Endothelial cell of umbilical vein (primary cell): ENCODE measurements around the gene PFKFB3. TPM values are rescaled to one million over a fixed set of nuclear protein-coding genes. Genes with fewer than 3 reads are reported as not detected.
A peak's percentile ranks its signal among the peaks of the same experiment; 100 is the strongest.

ENCODE experiments used
- BruUV-seq: library from RNA; stranded (reverse); fragments of 400-500 nt; replicated peaks from 2 replicates; lab custom pipeline; 2021; lab: Mats Ljungman, UMichigan
- CTCF ChIA-PET: fragments of 300-600, 350-600 bp; sonication (Branson Sonifier 250); formaldehyde crosslinking; loops from one replicate; lab custom pipeline; 2021; ENCODE audit warnings: antibody characterized with exemption, inconsistent platforms; lab: Charles Lee
- POLR2A ChIA-PET: fragments of 300-600, 350-600 bp; sonication (Branson Sonifier 250); formaldehyde crosslinking; loops from one replicate; lab custom pipeline; 2021; ENCODE audit warnings: antibody characterized with exemption, inconsistent platforms; lab: Charles Lee
- DNase-seq: peaks from one replicate; pipeline ENCODE4 v3.0.0-alpha.2; 2011; ENCODE audit warnings: low read depth, low spot score
- FAIRE-seq: peaks from 2 replicates; lab custom pipeline; 2011; peaks lifted over from hg19 to GRCh38; lab: Jason Lieb, UNC
- H2AFZ ChIP-seq: 2 replicates; pipeline ENCODE4 v1.6.0; 2012; ENCODE audit warnings: low read depth, low read length, control low read depth, inconsistent platforms
- H3K27ac ChIP-seq: 2 replicates; pipeline ENCODE4 v1.5.1; 2011; ENCODE audit warnings: low read depth, mild to moderate bottlenecking, control low read depth, low read length, moderate library complexity; ENCODE audit not compliant: insufficient read depth
- H3K27me3 ChIP-seq, 2 experiments: 2 replicates each; pipeline versions ENCODE4 v1.6.0 to v1.6.1; 2011; ENCODE audit warnings: low read length in 2 of 2, mixed read lengths in 1 of 2; ENCODE audit not compliant: control insufficient read depth in 2 of 2, insufficient read depth in 2 of 2
- H3K36me3 ChIP-seq, 2 experiments: 2 replicates in 1 of 2; 3 replicates in 1 of 2; pipeline ENCODE4 v1.5.1; 2011; ENCODE audit warnings: low read length in 2 of 2, mild to moderate bottlenecking in 1 of 2, moderate library complexity in 1 of 2; ENCODE audit not compliant: control insufficient read depth in 2 of 2, insufficient read depth in 2 of 2; ENCODE audit errors: extremely low read depth in 1 of 2
- H3K4me1 ChIP-seq: 3 replicates; pipeline ENCODE4 v1.5.1; 2011; ENCODE audit warnings: mild to moderate bottlenecking, low read length; ENCODE audit not compliant: control insufficient read depth, insufficient read depth; ENCODE audit errors: extremely low read depth
- H3K4me2 ChIP-seq: 2 replicates; pipeline ENCODE4 v1.6.1; 2011; ENCODE audit warnings: low read length, control low read depth, mixed read lengths; ENCODE audit not compliant: insufficient read depth
- H3K4me3 ChIP-seq, 3 experiments: fragments of 200-600 bp in 1 of 3; sonication (generic), shearing (Covaris generic) in 1 of 3; replicated peaks in 1 of 3; 2 replicates each; pipeline ENCODE4 v1.5.1; 2011 to 2016; ENCODE audit warnings: control low read depth in 3 of 3, low read length in 3 of 3, mild to moderate bottlenecking in 2 of 3, inconsistent platforms in 1 of 3, low read depth in 1 of 3, moderate library complexity in 1 of 3; ENCODE audit not compliant: insufficient read depth in 1 of 3
- H3K79me2 ChIP-seq: 2 replicates; pipeline ENCODE4 v1.6.0; 2012; ENCODE audit warnings: low read length, inconsistent platforms; ENCODE audit not compliant: control insufficient read depth, insufficient read depth
- H3K9ac ChIP-seq: replicated peaks from 2 replicates; pipeline ENCODE3; 2011; ENCODE audit warnings: low read length, control low read depth; ENCODE audit not compliant: insufficient read depth; ENCODE audit errors: extremely low read depth
- H3K9me1 ChIP-seq: replicated peaks from 3 replicates; pipeline ENCODE4 v1.6.0; 2011; ENCODE audit warnings: mild to moderate bottlenecking, low read length; ENCODE audit not compliant: control insufficient read depth, insufficient read depth; ENCODE audit errors: extremely low read depth
- H3K9me3 ChIP-seq: replicated peaks from 2 replicates; pipeline ENCODE4 v1.5.1; 2012; ENCODE audit warnings: low read length, inconsistent platforms; ENCODE audit not compliant: control insufficient read depth, insufficient read depth
- H4K20me1 ChIP-seq: replicated peaks from 2 replicates; pipeline ENCODE3; 2011; ENCODE audit warnings: mild to moderate bottlenecking, low read length; ENCODE audit not compliant: control insufficient read depth, insufficient read depth; ENCODE audit errors: extremely low read depth
- EZH2 ChIP-seq: IDR thresholded peaks from 2 replicates; pipeline ENCODE4 v1.6.1; 2012; ENCODE audit warnings: borderline replicate concordance, low read depth, mild to moderate bottlenecking, moderate library complexity, low read length, inconsistent platforms; ENCODE audit not compliant: severe bottlenecking
- FOS ChIP-seq: IDR thresholded peaks from 2 replicates; pipeline ENCODE4 v1.6.1; 2011; ENCODE audit warnings: mild to moderate bottlenecking, low read length, moderate library complexity, borderline replicate concordance; ENCODE audit not compliant: insufficient read depth
- GATA2 ChIP-seq: IDR thresholded peaks from 2 replicates; pipeline ENCODE4 v1.7.0; 2011; ENCODE audit warnings: low read depth, mild to moderate bottlenecking, moderate library complexity, mixed read lengths, low read length; ENCODE audit not compliant: insufficient read length, insufficient read depth
- JUN ChIP-seq: IDR thresholded peaks from 2 replicates; pipeline ENCODE4 v1.6.1; 2011; ENCODE audit warnings: borderline replicate concordance, low read depth; ENCODE audit not compliant: insufficient read length, insufficient read depth
- MYC ChIP-seq: IDR thresholded peaks from one replicate; pipeline ENCODE4 v1.6.1; 2011; ENCODE audit warnings: mild to moderate bottlenecking, low read depth, low read length
- POLR2A ChIP-seq: IDR thresholded peaks from 2 replicates; pipeline ENCODE4 v1.6.1; 2012; ENCODE audit warnings: low read depth, mild to moderate bottlenecking, control low read depth, low read length
- POLR2AphosphoS5 ChIP-seq: IDR thresholded peaks from 2 replicates; pipeline ENCODE4 v1.6.1; 2012; ENCODE audit warnings: low read depth, mild to moderate bottlenecking, control low read depth, low read length, moderate library complexity; ENCODE audit not compliant: insufficient read depth
- dilution Hi-C: fragments of 300-500 bp; cut with MboI; formaldehyde crosslinking; loops from one replicate; pipeline ENCODE4 v1.15.0; 2019; ENCODE audit warnings: low sequenced_read_pairs; ENCODE audit not compliant: extremely low pct_ligation_motif_present
- intact Hi-C: fragments of 100-400 bp; cut with micrococcal nuclease; formaldehyde crosslinking; loops from one replicate; pipeline ENCODE4 v1.10.0; 2022
- polyA plus RNA-seq, 4 experiments: library from polyadenylated mRNA; depleted of rRNA in 3 of 4; stranded (reverse) in 3 of 4; unstranded in 1 of 4; fragments of >200 nt; gene quantifications; 2 replicates each; pipeline versions ENCODE4 v1.2.1 to v1.2.3, GENCODE V29; 2011 to 2012; ENCODE audit warnings: missing spikeins in 1 of 4
- total RNA-seq: library from RNA; stranded (reverse); gene quantifications from 2 replicates; pipeline ENCODE4 v1.2.3, GENCODE V29; 2021
- TF ChIP-seq, protein P1 (sequence below): IDR thresholded peaks from 2 replicates; pipeline ENCODE4 v1.6.1; 2011; ENCODE audit not compliant: insufficient read depth, insufficient read length
- TF ChIP-seq, protein P2 (sequence below), 2 donors: IDR thresholded peaks; 1 replicate in 1 of 2; 2 replicates in 1 of 2; pipeline ENCODE4 v1.5.1; 2011; ENCODE audit warnings: low read length in 2 of 2, mild to moderate bottlenecking in 2 of 2, moderate library complexity in 2 of 2, control low read depth in 1 of 2, inconsistent platforms in 1 of 2, low read depth in 1 of 2; ENCODE audit not compliant: insufficient read depth in 1 of 2; ENCODE audit errors: extremely low read depth in 1 of 2

The PFKFB3 gene
- total and polyA plus RNA-seq, 2 donors (not counting 3 experiments of a cell fraction or from before 2014, with no cell fraction given), result 15.8 to 33.7 TPM

DNA sequence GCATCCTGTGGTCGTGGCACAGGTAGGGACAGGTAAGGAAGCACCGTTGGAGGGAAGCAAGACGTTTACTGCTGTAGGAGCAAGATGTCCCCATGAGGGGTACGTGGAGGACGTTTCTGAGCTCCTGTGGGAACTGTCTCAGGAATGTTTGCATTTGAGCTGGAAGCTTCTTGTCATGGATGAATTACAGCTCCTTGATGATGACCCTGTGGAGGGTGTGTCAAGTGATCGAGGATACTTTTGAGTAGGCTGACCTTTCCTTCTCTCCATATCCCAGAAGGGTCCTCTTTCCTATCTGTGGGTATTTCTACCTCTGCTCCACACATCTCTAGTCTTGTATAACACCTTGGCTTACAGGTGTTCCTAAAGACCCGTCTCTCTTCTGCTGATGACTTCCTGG lies 94.8 kb downstream of the PFKFB3 start:
- Histone ChIP-seq H3K27ac (no peak overlapping the region), H2AFZ (no peak overlapping the region)

More for the DNA sequence above, 94.8 kb downstream of the PFKFB3 start:
- Histone ChIP-seq H3K9me1 (no peaks in the 10 kb centered on the region), H3K4me2 (no peak overlapping the region), H3K79me2 (no peaks in the 10 kb centered on the region), H3K4me1 (no peaks in the 10 kb centered on the region), H3K36me3 (no peaks in the 10 kb centered on the region), H3K27me3 (no peaks in the 10 kb centered on the region), H4K20me1 (no peaks in the 10 kb centered on the region), H3K9me3 (no peaks in the 10 kb centered on the region), H3K9ac (no peak overlapping the region), H3K4me3 (no peak overlapping the region)
- FAIRE-seq, result peak; percentile 21
- POLR2A ChIA-PET, result interaction anchor here (0.7 kb wide), 1 partner anchor 24 kb away, joined by 4 read pairs; no protein-coding TSS in a partner anchor
- dilution Hi-C loops (no loop called here), intact Hi-C loops (no loop called here)
- TF ChIP-seq POLR2A (no peak), JUN (no peak), GATA2 (no peak), EZH2 (no peak), FOS (no peak), POLR2AphosphoS5 (no peak), MYC (no peak)
- TF ChIP-seq, protein P1, sequence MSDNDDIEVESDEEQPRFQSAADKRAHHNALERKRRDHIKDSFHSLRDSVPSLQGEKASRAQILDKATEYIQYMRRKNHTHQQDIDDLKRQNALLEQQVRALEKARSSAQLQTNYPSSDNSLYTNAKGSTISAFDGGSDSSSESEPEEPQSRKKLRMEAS, result no peak
- TF ChIP-seq, protein P2, sequence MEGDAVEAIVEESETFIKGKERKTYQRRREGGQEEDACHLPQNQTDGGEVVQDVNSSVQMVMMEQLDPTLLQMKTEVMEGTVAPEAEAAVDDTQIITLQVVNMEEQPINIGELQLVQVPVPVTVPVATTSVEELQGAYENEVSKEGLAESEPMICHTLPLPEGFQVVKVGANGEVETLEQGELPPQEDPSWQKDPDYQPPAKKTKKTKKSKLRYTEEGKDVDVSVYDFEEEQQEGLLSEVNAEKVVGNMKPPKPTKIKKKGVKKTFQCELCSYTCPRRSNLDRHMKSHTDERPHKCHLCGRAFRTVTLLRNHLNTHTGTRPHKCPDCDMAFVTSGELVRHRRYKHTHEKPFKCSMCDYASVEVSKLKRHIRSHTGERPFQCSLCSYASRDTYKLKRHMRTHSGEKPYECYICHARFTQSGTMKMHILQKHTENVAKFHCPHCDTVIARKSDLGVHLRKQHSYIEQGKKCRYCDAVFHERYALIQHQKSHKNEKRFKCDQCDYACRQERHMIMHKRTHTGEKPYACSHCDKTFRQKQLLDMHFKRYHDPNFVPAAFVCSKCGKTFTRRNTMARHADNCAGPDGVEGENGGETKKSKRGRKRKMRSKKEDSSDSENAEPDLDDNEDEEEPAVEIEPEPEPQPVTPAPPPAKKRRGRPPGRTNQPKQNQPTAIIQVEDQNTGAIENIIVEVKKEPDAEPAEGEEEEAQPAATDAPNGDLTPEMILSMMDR (IDR thresholded peaks at IDR 0.05; ENCODE audit: extremely low read depth in 1 of 2, insufficient read depth in 1 of 2, low read depth in 1 of 2, low read length in 2 of 2), result no peak
- no TSS peak for BruUV-seq
- CTCF ChIA-PET, result no interaction called here
- DNase-seq, result no peak
